SHP77 (cell line): Measurements from ENCODE around the gene NDUFAF8.

Source experiments
- DNase-seq, 2 experiments: peaks; one replicate each; lab custom pipeline; 2025; lab: John Stamatoyannopoulos, UW

Gene NDUFAF8

DNA sequence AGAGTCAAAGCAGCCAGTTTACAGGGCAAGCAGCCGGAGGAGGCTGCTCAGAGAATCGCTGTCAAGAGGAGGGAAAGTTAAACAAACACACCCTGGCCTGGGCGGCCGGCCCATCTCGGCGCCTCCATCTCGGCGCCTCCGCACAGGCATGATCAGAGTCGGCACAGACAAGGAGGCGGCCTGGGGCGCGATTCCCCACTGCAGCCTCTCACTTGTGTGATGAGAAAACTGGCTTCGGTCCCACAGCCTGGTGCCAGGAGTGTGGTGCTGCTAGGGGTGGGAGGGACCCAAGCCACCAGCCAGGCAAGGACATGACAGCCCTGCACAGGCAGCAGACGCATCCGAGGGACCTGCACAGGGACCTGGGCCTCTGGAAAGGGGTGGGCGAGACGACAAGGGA, 38.3 kb downstream of the NDUFAF8 start:
- no peak for DNase-seq

- no peak for DNase-seq
Observed at GRCh38 chr17:81277946-81278693, 39.0 kb downstream of the NDUFAF8 start.

DNA sequence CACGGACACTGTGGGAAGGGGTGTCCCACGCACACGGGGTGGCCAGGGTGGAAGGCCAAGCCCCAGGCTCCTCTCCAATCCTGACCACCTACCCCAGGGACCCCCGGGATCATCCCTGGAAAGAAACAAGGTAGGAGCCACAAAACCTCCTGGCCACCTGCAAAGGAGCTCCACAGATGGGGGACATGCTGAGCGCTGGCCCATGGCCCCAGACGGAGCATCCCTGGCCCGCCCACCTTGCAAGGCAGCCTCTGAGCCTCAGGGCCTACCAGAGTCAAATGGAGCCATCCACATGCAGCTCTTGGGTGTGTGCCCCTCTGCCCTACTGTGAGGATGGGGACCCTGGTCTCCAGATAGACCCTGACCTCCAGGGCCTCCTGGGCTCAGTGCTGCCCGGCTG, 39.7 kb downstream of the NDUFAF8 start:
- no peak for DNase-seq

DNA sequence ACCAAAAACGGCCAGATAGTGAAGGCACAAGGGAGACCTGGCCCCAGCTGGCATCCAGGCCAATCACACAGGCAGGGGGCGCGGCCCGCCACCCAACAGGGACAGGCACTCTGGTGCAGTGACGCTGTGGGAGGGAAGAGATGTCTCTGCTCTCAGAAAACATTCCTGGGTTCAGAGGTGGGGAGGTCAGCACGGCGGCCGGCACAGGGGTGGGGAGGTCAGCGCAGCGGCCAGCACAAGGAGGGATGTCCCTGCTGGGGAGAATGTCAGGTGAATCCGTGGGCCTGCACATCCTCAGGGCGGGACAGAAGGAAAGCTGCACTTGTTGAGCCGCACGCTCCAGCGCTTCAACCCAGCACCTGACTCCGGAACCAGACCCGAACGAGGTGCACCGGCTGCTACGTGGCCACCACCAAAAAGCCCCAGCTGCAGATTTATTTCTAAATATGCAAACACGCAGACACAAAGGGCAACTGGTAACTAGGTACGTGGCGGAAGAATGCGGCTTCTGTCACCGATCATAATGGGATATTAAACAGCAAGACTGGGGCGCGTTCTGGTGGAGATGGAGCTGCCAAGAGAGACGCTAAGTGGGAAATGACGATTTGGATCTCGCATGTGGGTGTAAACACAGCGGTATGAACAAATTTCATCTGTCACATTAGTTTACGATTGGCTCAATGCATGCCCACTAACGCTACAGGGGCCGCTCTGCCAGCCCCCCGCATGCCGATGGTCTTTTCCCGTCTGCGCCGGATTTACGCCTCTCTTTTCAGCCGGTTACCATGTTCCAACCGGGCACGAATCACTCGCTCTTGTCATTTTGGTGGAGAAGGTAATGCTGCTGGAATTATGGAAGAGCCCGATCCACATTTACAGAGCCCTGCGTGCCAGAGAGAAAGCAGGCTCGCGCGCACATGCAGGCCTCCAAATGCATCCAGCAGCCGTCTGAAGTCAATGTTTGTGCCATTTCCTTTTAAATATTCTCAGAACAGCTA, 40.5 kb downstream of the NDUFAF8 start:
- no peak for DNase-seq

DNA sequence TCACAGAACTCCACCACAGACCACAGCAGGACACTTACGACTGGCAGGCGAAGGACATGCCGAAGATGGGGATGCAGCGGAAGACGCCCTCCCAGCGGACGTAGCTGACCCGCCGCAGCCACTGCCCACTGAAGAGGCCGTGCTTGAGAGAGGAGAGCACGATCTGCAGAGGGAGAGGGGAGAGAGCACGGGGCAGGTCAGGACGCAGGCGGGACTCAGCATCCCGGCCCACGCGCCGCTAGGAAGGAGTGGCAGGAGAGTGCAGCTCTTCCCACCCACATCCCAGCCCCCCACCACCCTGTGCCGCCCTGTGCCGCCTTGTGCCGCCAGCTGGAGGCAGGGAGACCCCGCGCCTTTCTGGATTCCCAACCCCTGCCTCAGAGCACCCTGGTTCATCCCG, 41.5 kb downstream of the NDUFAF8 start:
- DNase-seq: no peak

DNA sequence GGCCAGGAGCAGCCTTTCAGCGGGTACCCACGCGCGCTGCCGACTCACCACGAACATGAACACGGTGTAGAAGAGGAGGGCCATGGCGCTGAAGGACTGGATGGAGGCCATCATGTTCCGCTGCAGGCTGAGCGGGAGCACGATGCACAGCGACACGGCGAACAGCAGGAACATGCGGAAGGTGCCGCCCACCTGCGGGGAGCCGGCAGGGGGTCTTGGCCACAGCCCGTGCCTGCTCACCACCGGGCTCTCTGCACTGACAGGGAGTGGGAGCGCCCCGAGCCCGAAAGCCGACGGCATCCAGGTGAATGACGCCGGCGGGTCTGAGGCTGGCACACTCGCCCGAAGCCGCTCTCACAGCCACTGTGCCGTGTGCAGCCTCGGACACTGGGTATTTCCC, 43.0 kb downstream of the NDUFAF8 start:
- DNase-seq: no peak

- no peak for DNase-seq
Observed at GRCh38 chr17:81282876-81283275, 43.8 kb downstream of the NDUFAF8 start.

GRCh38 chr17:81285179-81285878, 46.2 kb downstream of the NDUFAF8 start:
- DNase-seq: no peak

- DNase-seq: no peak
Observed at GRCh38 chr17:81285894-81286293, 46.8 kb downstream of the NDUFAF8 start.

DNA sequence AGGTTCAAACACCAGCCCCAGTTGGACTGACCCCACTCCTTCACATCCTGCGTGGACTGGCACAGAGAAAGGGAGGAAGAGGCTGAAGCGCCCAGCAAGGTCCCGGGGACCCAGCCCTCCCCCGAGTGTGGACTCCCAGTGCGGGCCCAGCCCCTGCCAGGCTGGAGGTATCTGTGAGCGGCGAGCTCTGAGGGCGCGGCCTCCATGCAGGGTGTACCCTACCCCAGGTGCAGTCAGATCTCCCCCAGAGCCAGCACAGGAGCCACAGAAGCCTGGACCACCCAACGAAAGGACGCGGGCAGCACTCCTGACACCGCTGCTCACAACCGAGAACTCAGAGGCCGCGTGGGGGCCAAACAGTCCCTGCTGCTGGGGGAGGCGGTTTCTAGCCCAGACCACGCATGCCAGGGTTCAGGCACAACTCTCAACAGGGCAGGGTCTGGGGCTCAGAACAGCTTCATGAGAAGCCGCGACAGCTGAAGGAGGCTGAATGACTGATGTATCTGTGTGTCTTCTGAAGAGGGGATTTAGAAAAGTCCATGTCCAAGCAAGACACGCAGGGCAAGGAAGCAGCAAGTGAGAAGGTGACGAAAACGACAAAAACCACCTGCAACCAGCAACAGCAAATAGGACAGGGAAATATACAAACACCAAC, 47.5 kb downstream of the NDUFAF8 start:
- no peak for DNase-seq

- no peak for DNase-seq
Observed at GRCh38 chr17:81287152-81287551, 48.0 kb downstream of the NDUFAF8 start.

DNA sequence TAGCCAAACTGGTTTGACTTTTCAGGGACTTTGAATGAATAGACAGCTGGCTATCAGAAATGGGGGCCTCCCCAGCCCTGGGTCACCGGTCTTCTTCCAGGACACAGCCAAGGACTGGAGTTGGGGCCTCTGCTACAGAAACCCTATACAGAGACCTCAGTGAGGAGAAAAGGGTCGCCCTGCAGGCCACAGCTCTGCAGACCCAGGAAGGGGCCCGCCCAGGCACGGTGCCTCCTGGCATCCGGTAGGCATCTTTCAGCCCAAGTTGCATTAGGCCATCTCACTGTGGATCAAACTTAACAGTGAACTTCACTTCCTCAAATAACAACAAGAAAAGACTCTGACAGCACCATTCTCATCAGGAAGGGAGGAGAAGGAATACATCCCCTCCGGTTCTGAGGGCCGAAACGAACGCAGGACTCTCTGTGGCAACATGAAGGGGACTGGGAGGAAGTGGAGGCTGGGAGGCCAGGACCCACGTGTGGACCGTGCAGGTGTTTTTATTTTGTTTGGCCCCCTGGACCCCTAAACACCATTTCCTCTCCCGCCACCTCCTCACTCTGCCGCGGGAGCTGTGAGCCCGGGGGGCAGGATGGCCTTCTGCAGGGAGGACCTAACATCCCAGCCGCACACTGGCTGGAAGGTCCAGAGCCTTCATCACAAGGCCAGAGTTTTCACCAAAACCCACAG, 48.8 kb downstream of the NDUFAF8 start:
- no peak for DNase-seq

- DNase-seq: no peak
Observed at GRCh38 chr17:81288715-81289114, 49.6 kb downstream of the NDUFAF8 start.

GRCh38 chr17:81289627-81290026, 50.5 kb downstream of the NDUFAF8 start:
- DNase-seq: no peak

DNA sequence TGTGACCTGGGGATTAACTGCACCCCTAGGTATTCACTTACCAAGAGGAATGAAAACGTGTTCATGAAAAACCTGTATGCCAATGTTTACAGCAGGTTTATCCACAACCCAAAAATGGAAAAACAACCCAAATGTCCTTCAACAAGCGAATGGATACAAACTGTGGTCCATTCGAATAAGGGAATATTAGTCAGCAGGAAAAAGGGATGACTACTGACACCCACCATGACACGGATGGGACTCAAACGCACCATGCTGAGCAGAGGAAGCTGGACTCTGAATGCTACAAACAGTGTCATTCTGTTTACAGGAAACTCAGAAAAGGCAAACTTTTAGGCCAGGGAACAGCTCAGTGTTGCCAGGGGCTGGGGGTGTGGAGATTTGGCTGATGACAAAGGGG, 51.1 kb downstream of the NDUFAF8 start:
- DNase-seq: no peak
